ENCODE data around the gene ATP8B3.
"Not testable (repeated sequence)": the region's sequence is repeated elsewhere in the genome, so short reads cannot be mapped to it uniquely, and the experiment has no call there.

The ATP8B3 gene

DNA sequence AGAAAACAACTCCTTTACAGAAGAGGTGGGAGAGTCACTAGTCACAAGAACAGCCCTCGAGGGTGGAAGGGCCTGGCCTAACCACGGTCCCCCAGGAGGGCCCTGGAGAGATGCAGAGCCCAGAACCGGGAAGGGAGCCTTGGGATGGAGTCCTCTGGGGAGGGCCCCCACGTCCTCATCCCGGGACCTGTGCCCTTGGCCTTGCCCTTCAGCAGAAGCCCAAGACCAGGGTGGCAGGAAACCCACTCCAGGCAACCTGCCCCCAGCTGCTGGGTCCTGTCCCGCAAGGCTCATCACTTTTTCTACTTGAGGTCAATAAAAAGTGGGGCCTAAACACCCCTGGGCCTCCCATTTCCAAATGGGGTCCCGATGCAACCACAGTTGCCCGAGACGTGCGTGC is 2.3 kb upstream of the ATP8B3 start:
- no peak for DNase-seq

DNA sequence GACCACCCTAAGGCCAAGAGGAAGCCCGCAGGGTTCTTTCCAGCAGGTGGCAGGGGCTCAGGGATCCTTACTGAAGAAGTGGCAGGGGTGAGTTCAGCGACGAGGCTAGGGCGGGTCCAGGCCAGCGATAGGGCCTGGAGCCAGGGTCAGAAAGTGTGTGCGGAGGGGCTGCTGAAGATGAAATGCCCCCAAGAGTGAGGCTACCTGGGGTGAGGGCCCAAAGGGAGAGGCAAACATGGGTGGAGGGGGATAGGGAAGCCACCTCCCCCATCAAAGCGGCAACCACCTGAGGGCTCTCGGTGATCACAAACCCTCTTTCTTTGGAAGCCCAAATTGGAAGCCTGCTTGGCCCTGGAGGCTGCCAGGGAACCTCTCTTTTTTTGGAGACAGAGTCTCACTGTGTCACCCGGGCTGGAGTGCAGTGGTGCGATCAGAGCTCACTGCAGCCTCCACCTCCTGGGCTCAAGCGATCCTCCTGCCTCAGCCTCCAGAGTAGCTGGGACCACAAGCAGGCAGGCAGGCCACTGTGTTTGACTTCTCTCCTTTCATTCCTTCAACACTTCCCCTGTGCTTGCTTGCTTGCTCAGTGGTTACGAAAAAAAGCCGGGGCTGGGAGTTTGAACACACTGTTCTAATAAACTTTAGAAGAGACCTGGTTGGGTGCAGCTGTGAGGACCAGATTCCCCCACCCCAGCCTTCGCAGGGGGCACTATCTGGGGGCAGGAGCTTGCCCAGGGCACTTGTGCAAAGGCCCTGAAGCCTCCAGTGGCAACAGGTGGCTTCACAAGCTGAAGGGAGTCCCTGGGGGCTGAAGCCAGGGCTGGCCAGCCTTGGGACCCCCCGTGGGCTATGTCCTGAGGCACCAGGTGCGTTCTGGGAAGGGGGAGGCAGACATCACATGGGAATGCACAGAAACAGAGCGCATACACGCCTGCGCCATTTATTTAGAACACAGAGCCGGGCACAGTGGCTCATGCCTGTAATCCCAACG is 1.4 kb upstream of the ATP8B3 start:
- no peak for DNase-seq

DNA sequence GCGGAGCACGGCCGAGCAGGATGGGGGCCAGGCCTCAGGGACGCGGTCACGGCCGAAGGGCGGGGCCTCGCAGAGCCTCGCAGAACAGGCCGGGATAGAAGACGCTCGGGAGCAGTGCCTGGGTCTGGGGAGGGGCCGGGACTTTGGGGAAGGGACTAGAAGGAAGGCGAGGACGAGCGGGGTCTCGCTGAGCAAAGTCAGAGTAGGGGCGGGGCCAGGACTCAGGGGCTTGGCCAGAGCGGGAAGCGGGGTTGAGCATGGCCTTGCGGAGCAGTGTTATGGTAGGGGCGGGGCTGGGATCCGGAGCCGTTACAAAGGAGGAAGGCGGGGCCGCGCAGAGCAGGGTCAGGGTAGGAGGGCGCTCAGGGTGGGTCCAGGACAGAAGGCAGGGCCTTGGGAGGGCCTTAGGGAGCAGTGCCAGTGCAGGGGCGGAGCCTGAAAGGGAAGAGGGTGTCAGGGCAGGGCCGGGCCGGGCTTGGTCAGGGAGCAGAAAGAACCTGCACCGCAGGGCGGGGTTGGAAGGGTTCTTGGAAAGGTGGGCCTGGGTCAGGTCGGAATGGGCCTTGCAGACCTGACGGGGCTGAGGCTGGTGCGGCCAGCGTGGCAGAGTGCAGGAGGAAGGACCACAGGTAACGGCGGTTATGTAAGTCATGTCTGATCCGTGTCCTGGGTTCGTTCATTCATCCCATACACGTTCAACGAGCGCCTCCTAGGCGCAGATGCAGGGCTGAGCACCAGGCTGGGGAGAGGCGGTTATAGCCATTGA is 533 bp upstream of the ATP8B3 start:
- DNase-seq, result peak; percentile 87

DNA sequence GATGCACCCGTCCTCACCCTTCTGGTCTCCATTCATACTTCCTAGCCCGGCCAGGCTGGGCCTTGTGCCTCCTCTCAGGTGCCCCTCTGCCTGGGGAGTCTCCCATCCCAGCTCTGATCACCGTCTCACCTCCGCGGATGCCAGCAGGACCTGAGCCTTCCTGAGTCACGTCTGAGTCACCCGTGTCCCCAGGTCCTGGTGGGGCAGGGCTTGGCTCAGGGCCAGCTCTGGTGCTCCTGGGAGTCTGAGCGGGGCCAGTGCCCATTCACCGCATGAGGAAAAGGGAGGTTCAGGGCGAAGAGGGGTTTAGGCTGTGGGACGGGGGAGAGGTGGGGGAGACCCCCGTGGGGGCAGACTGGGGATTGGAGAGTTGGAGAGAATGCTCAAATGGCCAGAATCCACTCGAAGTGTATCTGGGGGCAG is 593 bp downstream of the ATP8B3 start:
- DNase-seq, result no peak

DNA sequence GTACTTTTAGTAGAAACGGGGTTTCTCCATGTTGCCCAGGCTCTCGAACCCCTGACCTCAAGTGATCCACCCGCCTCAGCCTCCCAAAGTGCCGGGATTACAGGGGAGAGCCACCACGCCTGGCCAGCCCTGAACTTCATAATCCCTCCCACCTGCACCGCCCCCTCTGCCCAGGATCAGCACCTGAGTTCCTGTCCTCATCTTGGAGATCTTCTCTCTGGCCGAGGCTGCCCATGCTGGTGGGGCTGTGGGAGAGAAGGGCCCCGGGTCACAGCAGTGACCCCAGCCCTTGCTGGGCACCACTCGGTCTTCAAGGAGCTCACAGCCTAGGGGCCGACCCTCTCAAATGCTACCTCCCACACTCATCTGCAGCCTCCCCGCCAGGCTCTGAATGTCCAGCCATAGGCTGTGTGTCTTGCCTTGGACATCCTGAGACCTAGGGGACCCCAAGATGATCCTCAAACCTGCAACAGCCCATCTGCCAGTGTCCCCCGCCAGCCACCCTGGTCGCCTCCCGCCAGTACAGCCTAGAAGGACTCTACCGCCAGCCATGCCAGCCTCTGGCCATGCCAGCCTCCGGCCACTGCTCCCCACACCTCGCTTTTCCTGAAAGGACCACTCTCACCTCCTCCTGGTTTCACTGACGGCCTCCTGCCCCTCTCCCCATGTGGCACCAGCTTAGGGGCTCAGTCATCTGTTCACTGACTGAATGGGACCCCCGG is 1.5 kb downstream of the ATP8B3 start:
- DNase-seq, result no peak

DNA sequence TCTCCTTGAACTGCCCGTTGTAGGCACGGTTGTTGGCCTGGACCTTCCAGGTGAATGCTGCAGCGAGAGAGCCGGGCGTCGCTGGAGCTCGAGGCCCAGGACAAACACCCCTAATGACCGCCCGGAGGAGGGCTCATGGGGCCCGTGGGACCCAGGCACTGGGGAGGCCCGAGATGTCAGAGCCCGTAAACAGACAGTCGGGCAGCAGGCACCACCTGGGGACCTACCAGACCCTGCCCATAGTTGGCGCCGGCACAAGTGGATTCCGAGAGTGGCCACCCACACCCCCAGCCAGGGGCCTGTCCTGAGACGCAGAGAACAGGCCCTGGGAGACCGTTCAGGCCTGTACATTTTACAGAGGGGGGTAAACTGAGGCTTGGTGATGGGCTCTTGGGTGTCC is 2.4 kb downstream of the ATP8B3 start:
- no peak for DNase-seq

DNA sequence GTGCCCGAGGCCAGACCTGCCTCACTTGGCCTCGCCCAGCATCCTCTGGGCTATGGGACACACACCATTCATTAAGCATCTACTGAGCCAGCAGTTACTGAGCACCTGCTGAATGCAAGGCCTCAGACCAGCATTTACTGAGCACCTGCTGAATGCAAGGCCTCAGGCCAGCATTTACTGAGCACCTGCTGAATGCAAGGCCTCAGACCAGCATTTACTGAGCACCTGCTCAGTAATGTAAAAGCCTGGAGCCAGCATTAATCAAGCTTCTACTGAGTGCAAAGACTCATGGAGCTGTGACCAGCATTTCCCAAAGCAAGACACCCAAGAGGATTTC is 3.7 kb downstream of the ATP8B3 start:
- no peak for DNase-seq

DNA sequence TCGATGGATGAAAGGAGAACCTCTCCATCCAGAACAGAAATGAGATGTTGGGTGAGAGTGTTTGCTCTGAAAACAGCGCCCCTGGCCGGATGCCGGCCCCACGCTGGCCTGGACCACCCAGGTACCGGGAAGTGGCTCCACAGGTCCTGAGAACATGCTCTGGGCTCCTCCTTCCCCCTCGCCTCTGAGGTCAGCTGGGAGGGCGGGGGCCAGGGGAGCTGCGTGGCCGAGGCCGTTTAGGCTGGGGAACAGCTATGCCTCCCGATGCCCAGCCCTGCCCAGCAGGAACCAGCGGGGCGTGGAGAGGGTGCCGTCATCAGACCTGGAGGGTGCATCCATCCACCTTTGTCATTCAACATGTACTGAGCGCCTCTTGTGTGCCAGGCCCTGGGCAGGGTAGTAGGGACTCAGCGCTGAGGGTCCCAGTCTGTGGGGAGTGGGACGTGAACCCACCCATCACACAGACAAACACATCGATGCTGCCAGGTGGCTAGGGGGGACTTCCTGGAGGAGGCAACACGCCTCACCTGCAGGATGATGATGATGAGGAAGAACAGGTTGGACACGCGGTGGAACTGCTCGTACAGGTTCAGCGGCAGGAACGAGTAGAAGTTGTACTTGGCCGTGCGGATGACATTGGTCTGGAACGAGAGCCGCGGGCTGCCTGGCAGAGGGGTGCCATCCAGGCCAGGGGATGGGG is 4.2 kb downstream of the ATP8B3 start:
- no peak for DNase-seq

DNA sequence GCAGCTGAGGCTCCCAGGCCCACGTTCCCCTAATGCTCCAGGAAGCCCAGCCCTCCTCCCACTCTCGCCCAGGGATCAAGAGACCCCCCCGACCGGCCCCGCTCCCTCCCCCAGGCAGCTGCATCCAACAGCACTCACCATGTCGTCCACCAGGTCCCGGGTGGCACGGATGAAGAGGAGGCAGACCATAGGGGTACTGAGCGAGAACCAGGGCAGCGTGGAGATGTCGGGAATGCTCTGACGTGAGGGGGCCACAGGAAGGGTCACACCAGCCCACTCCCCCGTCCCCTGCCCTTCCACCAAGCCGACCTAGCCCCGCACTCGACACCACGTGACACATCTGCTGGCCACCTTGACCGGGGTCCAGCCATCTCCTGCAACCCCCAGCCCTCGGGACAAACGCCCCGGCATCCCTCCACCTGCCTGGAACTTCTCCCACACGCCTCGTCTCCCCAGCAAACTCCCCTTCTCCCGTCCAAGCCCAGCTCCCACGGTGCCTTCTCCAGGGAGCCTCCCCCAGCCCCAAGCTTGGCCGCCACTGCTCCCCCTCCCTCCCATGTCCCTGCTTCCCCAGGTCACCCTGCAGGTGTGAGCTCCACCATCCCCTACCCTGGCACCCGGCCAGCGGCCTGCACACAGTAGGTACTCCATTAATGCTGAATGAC is 4.9 kb downstream of the ATP8B3 start:
- DNase-seq, result no peak

DNA sequence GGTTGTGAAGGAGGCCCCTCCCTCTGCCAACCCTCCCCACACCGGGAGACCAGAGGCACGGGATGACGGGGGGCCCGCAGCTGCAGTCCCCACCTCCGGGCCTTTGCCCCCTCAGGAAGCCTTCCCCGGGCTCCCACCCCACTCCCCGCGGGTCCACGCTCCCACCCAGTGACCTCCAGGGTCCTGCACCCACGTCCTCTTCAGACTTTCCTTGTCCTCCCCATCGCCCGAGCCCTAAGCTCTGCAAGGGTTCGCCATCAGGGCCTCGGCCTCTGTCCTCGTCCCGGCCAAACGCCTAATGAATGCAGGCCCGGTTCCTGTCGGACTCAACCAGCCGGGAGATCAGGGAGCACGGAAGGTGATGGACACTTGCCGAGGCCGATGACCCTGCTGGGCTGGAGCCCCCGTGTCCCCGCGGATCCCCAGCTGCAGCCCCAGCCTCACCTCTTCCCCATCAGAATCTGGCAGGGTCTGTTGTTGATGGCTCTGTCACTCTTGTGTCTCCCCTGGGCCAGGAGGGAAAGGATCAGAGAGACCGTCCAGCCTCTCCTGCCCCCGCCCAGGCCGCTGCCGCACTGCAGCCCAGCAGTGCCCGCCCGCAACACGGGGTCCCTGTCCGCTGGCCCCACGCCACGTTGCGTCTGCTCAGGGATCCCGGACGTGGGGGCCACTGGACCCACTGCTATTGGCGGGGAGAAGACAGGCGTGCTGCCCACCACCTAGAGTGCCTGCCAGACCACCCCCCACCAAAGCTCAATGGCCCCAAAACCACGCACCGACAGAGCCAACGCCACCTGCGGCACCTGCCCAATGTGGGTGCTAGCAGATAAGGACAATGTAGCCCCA is 5.7 kb downstream of the ATP8B3 start:
- DNase-seq, result no peak

DNA sequence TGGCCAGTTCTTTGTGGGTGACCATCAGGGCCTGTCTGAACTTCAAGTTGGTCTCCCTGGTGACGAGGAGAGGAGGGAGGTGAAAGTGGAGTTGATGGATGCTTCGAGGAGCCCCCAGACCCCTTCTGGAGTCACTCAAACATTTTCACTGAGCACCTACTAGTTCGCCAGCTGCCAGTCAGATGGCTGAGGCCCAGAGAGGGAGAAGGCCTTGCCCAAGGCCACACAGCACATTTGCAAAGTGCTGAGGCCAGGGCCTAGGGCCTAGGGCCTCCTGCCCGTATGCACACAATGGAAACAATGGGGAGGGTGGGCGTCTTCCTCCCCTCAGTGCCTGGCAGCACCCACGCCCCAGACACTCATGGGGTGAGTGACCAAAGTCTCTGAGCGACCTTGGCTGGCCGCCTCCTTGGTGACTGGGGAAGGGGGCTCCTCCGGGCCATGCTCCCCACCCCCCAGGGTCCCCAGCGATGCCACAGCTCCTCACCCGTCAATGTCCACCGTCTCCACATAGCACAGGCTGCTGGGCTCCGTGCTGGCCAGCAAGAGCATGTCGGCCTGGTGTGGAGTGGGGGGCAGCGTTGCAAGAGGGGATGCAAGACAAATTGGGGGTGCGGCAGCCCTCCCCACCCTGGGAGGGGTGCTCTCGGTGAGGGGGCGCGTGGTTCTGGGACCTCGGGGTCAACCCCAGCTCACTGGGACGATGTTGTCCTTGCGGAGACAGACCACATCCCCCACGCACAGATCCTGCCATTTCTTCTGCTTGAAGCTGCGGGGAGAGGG is 6.5 kb downstream of the ATP8B3 start:
- DNase-seq, result no peak

DNA sequence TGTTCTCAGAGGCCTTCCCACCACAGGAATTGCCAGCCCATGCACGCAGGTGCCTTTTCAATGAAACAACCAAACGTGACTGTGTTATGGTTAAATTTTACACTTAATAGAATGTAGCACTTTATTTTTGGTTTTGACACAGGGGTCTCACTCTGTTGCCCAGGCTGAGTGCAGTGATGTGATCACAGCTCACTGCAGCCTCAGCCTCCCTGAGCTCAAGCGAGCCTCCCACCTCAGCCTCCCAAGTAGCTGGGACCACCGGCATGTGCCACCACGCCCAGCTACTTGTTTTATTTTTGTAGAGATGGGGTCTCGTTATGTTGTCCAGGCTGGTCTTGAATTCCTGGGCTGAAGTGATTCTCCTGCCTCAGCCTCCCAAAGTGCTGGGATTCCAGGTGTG is 7.2 kb downstream of the ATP8B3 start:
- DNase-seq, result no peak

DNA sequence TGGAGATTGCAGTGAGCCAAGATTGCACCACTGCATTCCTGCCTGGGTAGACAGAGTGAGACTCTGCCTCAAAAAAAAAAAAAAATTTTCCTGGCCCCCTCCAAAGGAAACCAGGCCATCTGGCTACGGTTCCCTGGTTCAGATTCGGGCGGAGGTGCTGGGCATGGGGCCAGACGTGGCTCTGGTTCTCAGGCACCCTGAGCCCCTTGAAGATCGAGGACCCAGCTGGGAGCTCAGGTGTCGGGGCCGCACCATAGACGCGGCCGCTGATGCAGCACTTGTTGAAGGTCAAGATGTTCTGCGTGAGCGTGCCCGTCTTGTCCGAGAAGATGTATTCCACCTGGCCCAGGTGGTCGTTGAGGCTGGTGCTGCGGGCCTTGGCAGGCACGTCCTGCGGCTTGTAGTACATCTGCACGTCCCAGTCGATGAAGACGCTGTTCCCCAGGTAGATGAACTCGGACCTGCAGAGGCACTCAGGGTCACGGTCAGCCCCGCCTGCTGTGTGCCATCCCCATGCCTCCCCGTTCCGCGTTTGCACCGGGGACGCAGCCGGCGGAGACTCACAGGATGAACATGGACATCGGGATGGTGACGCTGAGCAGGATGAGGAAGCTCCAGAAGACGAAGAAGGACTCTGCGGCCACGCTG is 12.3 kb downstream of the ATP8B3 start:
- peak; percentile 83 for DNase-seq

DNA sequence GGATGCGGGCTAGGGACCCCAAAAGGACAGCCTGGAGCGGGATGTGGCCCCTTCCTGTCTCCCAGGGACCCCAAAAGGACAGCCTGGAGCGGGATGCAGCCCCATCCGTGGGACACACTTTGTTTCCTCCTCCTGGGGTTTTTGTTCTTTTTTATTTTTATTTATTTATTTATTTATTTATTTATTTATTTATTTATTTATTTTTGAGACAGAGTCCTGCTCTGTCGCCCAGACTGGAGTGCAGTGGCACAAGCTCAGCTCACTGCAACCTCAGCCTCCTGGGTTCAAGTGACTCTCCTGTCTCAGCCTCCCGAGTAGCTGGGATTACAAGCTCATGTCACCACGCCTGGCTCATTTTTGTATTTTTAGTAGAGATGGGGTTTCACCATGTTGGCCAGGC is 14.8 kb downstream of the ATP8B3 start:
- DNase-seq, result not testable (repeated sequence)

DNA sequence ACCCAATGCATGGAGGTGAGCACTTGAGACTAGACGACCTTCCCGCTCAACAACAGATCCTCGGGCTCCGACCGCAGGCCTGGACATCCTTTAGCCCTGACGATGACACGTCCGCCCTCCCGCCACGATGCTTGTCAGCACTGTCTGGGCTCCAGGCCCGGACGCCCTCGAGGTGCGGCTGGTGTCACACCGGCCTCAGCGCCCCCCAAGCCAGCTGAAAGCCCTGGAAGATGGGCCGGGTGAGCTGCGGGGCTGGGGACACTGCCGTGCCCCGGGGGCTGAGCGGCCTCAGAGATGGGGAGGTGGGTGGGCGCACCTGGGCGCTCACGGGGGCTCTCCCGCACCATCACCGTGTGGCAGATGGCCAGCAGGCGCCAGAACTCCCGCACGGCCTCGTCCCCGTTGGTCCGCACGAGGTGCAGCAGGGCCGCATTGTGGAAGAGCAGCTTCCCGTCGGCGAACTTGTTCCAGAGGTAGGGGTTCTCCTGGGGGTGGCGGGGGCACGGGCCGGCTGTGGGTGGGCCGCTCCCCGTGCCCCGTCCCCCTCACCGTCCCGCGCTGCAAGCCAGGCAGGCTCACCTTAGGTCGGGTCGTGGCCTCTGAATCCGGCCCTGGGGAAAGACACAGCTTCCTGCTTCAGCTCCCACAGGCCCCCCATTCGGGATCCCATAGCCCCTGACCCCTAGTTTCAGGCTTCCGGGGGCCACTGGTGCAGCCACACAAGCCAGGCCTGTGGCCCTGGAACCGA is 15.5 kb downstream of the ATP8B3 start:
- DNase-seq, result no peak

DNA sequence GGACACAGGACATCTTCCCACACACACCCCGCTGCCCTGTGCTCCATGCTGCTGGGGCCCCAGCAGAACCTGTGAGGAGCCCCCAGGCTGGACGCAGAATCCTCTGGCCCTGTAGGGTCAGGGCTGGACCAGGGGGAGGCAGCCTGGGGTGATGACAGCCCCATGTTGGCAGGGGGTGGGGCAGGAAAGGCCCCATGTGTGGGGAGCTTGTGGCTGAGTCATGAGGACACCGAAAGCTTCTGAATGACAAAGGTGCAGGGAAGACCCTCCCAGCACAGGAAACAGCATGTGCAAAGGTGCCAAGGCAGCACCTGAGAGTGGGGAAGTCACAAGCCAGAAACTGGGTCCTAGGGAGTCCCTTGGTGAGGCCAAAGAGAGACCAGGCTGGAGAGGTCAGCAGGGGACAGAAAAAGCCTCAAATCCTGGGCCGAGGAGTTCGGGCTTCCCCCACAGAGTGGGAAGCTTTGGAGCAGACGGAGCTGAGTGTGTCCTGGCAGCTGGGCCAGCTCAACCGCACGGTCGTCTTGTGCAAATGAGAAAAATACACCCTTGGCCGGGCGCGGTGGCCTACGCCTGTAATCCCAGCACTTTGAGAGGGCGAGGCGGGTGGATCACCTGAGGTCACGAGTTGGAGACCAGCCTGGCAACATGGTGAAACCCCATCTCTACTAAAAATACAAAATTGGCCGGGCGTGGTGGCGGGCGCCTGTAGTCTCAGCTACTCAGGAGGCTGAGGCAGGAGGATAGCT is 17.5 kb downstream of the ATP8B3 start:
- no peak for DNase-seq

DNA sequence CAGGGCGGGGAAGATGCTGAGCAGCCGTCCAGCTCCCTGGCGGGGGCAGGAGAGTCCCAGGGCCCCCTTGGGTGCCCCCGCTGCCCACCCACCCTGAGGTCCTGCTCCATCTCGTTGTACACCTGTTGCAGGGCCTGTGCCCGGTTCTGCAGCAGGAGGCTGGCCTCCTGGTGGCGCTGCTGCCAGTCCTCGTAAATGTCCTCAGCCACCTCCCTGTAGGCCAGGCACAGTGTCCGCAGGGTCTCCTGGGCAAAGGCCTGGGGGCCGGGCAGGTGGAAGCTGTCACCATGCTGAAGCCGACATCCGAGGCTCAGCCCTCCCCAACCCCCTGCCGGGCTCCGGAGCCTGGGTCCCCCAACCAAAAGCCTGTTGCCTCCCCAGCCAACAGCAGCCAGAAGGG is 20.2 kb downstream of the ATP8B3 start:
- no peak for DNase-seq

DNA sequence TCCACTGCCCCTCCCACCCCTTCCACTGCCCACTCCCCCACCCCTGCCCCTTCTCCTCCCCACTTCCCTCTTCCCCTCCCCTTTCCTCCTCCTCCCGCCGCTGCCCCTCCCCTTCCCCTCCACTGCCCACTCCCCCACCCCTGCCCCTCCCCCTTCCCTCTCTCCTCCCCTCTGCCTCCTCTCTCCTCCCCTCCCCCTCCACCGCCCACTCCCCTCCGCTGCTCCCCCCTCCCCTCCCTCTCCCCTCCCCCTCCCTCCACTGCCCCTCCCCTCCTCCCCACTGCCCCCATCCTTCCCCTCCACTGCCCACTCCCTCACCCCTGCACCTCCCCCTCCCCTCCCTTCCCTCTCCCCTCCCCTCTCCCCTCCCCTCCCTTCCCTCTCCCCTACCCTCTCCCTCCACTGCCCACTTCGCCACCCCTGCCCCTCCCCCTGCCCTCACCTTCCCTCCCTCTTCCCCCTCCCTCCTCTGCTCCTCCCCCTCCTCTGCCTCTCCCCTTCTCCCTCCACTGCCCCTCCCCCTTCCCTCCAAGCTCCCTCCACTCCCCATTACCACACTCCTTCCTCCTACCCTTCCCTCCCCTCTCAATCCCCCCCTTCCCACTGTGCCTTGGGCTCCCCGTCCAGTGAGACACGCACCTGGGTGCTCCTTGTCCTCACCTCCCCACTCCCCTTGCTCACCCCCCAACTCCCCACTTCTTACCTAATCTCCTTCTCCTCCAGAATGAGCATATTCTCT is 21.9 kb downstream of the ATP8B3 start:
- no peak for DNase-seq
